Parathyroid adenoma (tissue), 2 donors: ENCODE results near the gene ANKRD63.

ENCODE experiments used
- H2AFZ ChIP-seq: fragments of 300-600 bp; sonication (generic); one replicate; pipeline ENCODE4 v1.7.0; 2017; ENCODE audit warnings: antibody characterized with exemption, mild to moderate bottlenecking
- H3K27ac ChIP-seq: fragments of 300-600 bp; sonication (generic); one replicate; pipeline ENCODE4 v1.7.0; 2017
- H3K27me3 ChIP-seq: fragments of 300-600 bp; sonication (generic); one replicate; pipeline ENCODE4 v1.7.0; 2017; ENCODE audit warnings: low read length; ENCODE audit not compliant: control insufficient read depth, insufficient read depth
- H3K36me3 ChIP-seq: fragments of 300-600 bp; sonication (generic); one replicate; pipeline ENCODE4 v1.7.0; 2017; ENCODE audit warnings: low read length; ENCODE audit not compliant: control insufficient read depth, insufficient read depth
- H3K4me1 ChIP-seq: fragments of 300-600 bp; sonication (generic); one replicate; pipeline ENCODE4 v1.7.0; 2017; ENCODE audit warnings: control low read depth
- H3K4me2 ChIP-seq: fragments of 300-600 bp; sonication (generic); one replicate; pipeline ENCODE4 v1.7.0; 2017; ENCODE audit warnings: low read length
- H3K4me3 ChIP-seq: fragments of 300-600 bp; sonication (generic); one replicate; pipeline ENCODE4 v1.7.0; 2017; ENCODE audit warnings: low read depth, low read length
- H3K79me2 ChIP-seq: fragments of 300-600 bp; sonication (generic); one replicate; pipeline ENCODE4 v1.7.0; 2017; ENCODE audit warnings: control low read depth
- H3K9ac ChIP-seq: fragments of 300-600 bp; sonication (generic); one replicate; pipeline ENCODE4 v1.7.0; 2017; ENCODE audit warnings: mild to moderate bottlenecking
- H3K9me3 ChIP-seq: fragments of 300-600 bp; sonication (generic); one replicate; pipeline ENCODE4 v1.7.0; 2017; ENCODE audit warnings: low read length; ENCODE audit not compliant: control insufficient read depth
- TF ChIP-seq, protein P1 (sequence below): fragments of 300-600 bp; sonication (generic); IDR thresholded peaks from one replicate; pipeline ENCODE4 v1.7.0; 2017; ENCODE audit warnings: antibody characterized with exemption, mild to moderate bottlenecking
- donor health status: primary hyperparathyroidism.

ANKRD63 gene

DNA sequence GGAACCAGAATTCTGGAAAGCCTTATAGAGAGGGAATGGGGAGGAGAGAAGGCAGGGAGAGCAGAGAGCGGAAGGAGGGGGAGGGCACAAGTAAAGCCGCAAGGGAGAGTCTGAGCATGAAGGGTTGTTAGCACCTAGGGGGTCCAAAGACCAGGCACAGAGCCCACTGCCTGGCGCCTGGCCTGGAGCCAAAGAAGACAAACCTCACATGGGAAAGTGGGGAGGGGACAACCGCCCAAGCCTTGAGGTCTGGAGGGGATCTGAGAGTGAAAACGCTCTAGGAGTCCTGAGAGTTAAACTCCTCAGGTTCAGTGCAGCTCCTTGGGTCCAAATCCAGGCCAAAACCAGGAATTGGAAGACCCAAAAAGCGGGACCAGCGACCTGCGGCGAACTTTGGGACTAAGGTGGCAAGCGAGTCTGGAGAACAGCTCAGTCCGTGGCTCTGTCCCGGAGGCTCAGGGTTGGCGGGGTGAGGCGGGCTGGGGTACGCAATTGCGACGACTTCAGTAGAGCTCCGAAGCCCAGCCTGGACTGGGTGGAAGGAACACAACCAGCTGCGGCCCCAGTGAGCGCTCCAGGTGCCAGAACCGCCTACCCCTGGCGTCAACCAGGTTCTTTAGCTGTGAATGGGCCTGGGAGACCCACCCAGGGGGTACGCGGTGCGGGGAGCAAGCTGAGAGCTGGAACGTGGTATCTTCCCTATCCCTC, 39.8 kb upstream of the ANKRD63 start:
- TF ChIP-seq, protein P1, sequence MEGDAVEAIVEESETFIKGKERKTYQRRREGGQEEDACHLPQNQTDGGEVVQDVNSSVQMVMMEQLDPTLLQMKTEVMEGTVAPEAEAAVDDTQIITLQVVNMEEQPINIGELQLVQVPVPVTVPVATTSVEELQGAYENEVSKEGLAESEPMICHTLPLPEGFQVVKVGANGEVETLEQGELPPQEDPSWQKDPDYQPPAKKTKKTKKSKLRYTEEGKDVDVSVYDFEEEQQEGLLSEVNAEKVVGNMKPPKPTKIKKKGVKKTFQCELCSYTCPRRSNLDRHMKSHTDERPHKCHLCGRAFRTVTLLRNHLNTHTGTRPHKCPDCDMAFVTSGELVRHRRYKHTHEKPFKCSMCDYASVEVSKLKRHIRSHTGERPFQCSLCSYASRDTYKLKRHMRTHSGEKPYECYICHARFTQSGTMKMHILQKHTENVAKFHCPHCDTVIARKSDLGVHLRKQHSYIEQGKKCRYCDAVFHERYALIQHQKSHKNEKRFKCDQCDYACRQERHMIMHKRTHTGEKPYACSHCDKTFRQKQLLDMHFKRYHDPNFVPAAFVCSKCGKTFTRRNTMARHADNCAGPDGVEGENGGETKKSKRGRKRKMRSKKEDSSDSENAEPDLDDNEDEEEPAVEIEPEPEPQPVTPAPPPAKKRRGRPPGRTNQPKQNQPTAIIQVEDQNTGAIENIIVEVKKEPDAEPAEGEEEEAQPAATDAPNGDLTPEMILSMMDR = no peak
- Histone ChIP-seq H3K4me3 (no peak overlapping the region), H3K4me1 (peaks cover 3% of the 10 kb centered on the region), H3K79me2 (no peaks in the 10 kb centered on the region), H2AFZ (peak overlapping the region; percentile 69), H3K36me3 (no peaks in the 10 kb centered on the region), H3K27ac (no peak overlapping the region), H3K9me3 (no peaks in the 10 kb centered on the region), H3K4me2 (peak overlapping the region; percentile 62), H3K27me3 (no peaks in the 10 kb centered on the region), H3K9ac (no peak overlapping the region)

- H2AFZ ChIP-seq = no peak overlapping the region
- no peaks in the 10 kb centered on the region for H3K4me1 ChIP-seq
- H3K27me3 ChIP-seq = no peaks in the 10 kb centered on the region
- H3K27ac ChIP-seq = no peak overlapping the region
- no peaks in the 10 kb centered on the region for H3K79me2 ChIP-seq
- TF ChIP-seq, protein P1 = peak; percentile 80
- H3K9ac ChIP-seq = no peak overlapping the region
- no peak overlapping the region for H3K4me3 ChIP-seq
- no peaks in the 10 kb centered on the region for H3K36me3 ChIP-seq
- no peaks in the 10 kb centered on the region for H3K9me3 ChIP-seq
- H3K4me2 ChIP-seq = no peak overlapping the region
Measured at GRCh38 chr15:40320931-40321371, 38.1 kb upstream of the ANKRD63 start.

GRCh38 chr15:40320409-40320808, 37.5 kb upstream of the ANKRD63 start:
- Histone ChIP-seq H3K4me2 (no peak overlapping the region), H3K9ac (no peak overlapping the region), H3K79me2 (no peaks in the 10 kb centered on the region), H2AFZ (no peak overlapping the region), H3K4me1 (no peaks in the 10 kb centered on the region), H3K27me3 (no peaks in the 10 kb centered on the region), H3K9me3 (no peaks in the 10 kb centered on the region), H3K4me3 (no peak overlapping the region), H3K36me3 (no peaks in the 10 kb centered on the region), H3K27ac (no peak overlapping the region)
- TF ChIP-seq, protein P1 = no peak

- Histone ChIP-seq H3K9ac (no peak overlapping the region), H3K36me3 (no peaks in the 10 kb centered on the region), H3K4me1 (no peaks in the 10 kb centered on the region), H2AFZ (no peak overlapping the region), H3K4me2 (no peak overlapping the region), H3K27ac (no peak overlapping the region), H3K4me3 (no peak overlapping the region), H3K9me3 (no peaks in the 10 kb centered on the region), H3K79me2 (no peaks in the 10 kb centered on the region), H3K27me3 (no peaks in the 10 kb centered on the region)
- TF ChIP-seq, protein P1 = no peak
Measured at GRCh38 chr15:40317580-40317979, 34.7 kb upstream of the ANKRD63 start.

DNA sequence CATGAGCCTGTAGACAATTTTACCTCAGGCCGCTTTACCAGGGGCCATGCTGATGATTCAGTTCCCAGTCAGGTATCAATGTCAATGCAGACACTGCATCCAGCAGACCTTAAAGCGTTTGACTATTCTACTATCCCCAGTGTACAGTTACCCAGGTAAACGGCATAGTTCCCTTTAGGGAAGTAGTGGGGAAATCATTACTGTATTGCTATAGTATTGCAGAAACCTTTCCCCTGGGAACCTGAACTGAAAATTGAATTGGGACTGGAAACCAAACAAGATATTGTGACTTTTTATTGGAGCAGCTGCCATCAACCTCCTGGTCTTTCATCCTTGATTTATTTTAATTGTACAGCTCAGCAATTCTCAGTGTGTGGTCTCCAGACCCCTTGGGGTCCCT, 34.1 kb upstream of the ANKRD63 start:
- H3K4me1 ChIP-seq = no peaks in the 10 kb centered on the region
- no peaks in the 10 kb centered on the region for H3K27me3 ChIP-seq
- no peaks in the 10 kb centered on the region for H3K36me3 ChIP-seq
- no peak overlapping the region for H3K9ac ChIP-seq
- TF ChIP-seq, protein P1 = no peak
- no peak overlapping the region for H3K4me2 ChIP-seq
- no peaks in the 10 kb centered on the region for H3K79me2 ChIP-seq
- H2AFZ ChIP-seq = no peak overlapping the region
- H3K9me3 ChIP-seq = no peaks in the 10 kb centered on the region
- H3K27ac ChIP-seq = no peak overlapping the region
- no peak overlapping the region for H3K4me3 ChIP-seq
